GM23338 (cell line): ENCODE results near the gene GPC2. TPM values are rescaled to one million over a fixed set of nuclear protein-coding genes. Genes with fewer than 3 reads are reported as not detected.

Experiments
- ATAC-seq: fragments of 200-7000 bp; cut with Tn5 transposase; 3 replicates; pipeline ENCODE4 v1.9.1; 2020
- DNase-seq: peaks from one replicate; pipeline ENCODE4 v3.0.0-alpha.2; 2015; ENCODE audit warnings: low spot score
- H2AFZ ChIP-seq: fragments of 200-600 bp; sonication (generic); 2 replicates; pipeline ENCODE4 v1.8.0; 2016; ENCODE audit warnings: antibody characterized with exemption, mild to moderate bottlenecking, moderate library complexity
- H3F3A ChIP-seq: fragments of 200-600 bp; sonication (generic); replicated peaks from 2 replicates; pipeline ENCODE4 v1.8.0; 2017; ENCODE audit warnings: antibody characterized with exemption, mixed run types, low read depth
- H3K27ac ChIP-seq: fragments of 200-600 bp; sonication (generic); 2 replicates; pipeline ENCODE4 v1.6.1; 2016; ENCODE audit warnings: low read depth
- H3K27me3 ChIP-seq: fragments of 200-600 bp; sonication (generic); 2 replicates; pipeline ENCODE4 v1.8.0; 2016; ENCODE audit warnings: mild to moderate bottlenecking, mixed run types, moderate library complexity; ENCODE audit not compliant: insufficient read depth
- H3K36me3 ChIP-seq: fragments of 200-600 bp; sonication (generic); 2 replicates; pipeline ENCODE4 v1.8.0; 2016; ENCODE audit warnings: mild to moderate bottlenecking; ENCODE audit not compliant: insufficient read depth
- H3K4me1 ChIP-seq: fragments of 200-600 bp; sonication (generic); 2 replicates; pipeline ENCODE4 v1.8.0; 2016; ENCODE audit warnings: mild to moderate bottlenecking, moderate library complexity; ENCODE audit not compliant: insufficient read depth
- H3K4me2 ChIP-seq: fragments of 200-600 bp; sonication (generic); 2 replicates; pipeline ENCODE4 v1.7.1; 2017; ENCODE audit warnings: mixed run types
- H3K4me3 ChIP-seq: fragments of 200-600 bp; sonication (generic); 2 replicates; pipeline ENCODE4 v1.6.1; 2016; ENCODE audit warnings: mixed run types
- H3K79me2 ChIP-seq: fragments of 200-600 bp; sonication (generic); replicated peaks from 2 replicates; pipeline ENCODE4 v1.8.0; 2017; ENCODE audit warnings: mild to moderate bottlenecking; ENCODE audit not compliant: insufficient read depth
- H3K9me2 ChIP-seq: fragments of 200-600 bp; sonication (generic); 2 replicates; pipeline ENCODE4 v1.8.0; 2017; ENCODE audit not compliant: insufficient read depth
- H4K20me1 ChIP-seq: fragments of 200-600 bp; sonication (generic); replicated peaks from 2 replicates; pipeline ENCODE4 v1.8.0; 2017; ENCODE audit warnings: mild to moderate bottlenecking; ENCODE audit not compliant: insufficient read depth
- H3K27ac Mint-ChIP-seq: 2 replicates; pipeline ENCODE4 v1.8.0; 2020; ENCODE audit warnings: inconsistent platforms, mild to moderate bottlenecking, moderate library complexity, mixed read lengths
- H3K27me3 Mint-ChIP-seq: 3 replicates; pipeline ENCODE4 v1.8.0; 2022; ENCODE audit warnings: low read depth, mild to moderate bottlenecking, moderate library complexity, mixed read lengths, inconsistent platforms; ENCODE audit not compliant: insufficient read depth, poor library complexity
- H3K36me3 Mint-ChIP-seq: 3 replicates; pipeline ENCODE4 v1.8.0; 2021; ENCODE audit warnings: low read depth, mild to moderate bottlenecking, inconsistent platforms, moderate library complexity, mixed read lengths
- H3K4me1 Mint-ChIP-seq: 3 replicates; pipeline ENCODE4 v1.8.0; 2020; ENCODE audit warnings: mild to moderate bottlenecking, inconsistent platforms, mixed read lengths
- H3K4me3 Mint-ChIP-seq: 3 replicates; pipeline ENCODE4 v1.8.0; 2021; ENCODE audit warnings: moderate library complexity, mild to moderate bottlenecking, inconsistent platforms, mixed read lengths
- H3K9me3 Mint-ChIP-seq: 3 replicates; pipeline ENCODE4 v1.8.0; 2020; ENCODE audit warnings: moderate library complexity, mild to moderate bottlenecking, inconsistent platforms, mixed read lengths
- EZH2 ChIP-seq: fragments of 200-600 bp; sonication (generic); IDR thresholded peaks from one replicate; pipeline ENCODE4 v1.8.0; 2017; ENCODE audit warnings: antibody characterized with exemption, mild to moderate bottlenecking, low read depth; ENCODE audit not compliant: unreplicated experiment
- JUNB ChIP-seq: IDR thresholded peaks from one replicate; pipeline ENCODE4 v1.6.1; 2016; ENCODE audit warnings: antibody characterized with exemption; ENCODE audit not compliant: unreplicated experiment
- POLR2AphosphoS5 ChIP-seq: IDR thresholded peaks from 2 replicates; pipeline ENCODE4 v1.6.1; 2016; ENCODE audit warnings: antibody characterized with exemption, low read depth
- polyA plus RNA-seq: library from polyadenylated mRNA; unstranded; fragments of >200 nt; fragmentation: Nextera tagmentation; extraction: Ambion mirVana; gene quantifications from 2 replicates; pipeline ENCODE4 v1.2.1, GENCODE V29; 2016
- total RNA-seq: library from RNA; depleted of rRNA; stranded (reverse); fragments of >200 nt; shearing (Covaris generic); gene quantifications from 2 replicates; pipeline ENCODE4 v1.2.3, GENCODE V29; 2014
- TF ChIP-seq, protein P1 (sequence below), 2 experiments: fragments of 200-600 bp in 1 of 2; sonication (generic) in 1 of 2; conservative IDR thresholded peaks; 2 replicates each; pipeline versions ENCODE4 v1.5.1 to v1.6.1; 2016 to 2017; ENCODE audit warnings: antibody characterized with exemption in 2 of 2, low read depth in 2 of 2, mild to moderate bottlenecking in 2 of 2, moderate library complexity in 1 of 2
- TF ChIP-seq, protein P2 (sequence below): fragments of 250-450 bp; sonication (Bioruptor Pico); IDR thresholded peaks from 2 replicates; pipeline ENCODE4 v1.5.0; 2020; ENCODE audit warnings: mild to moderate bottlenecking, moderate library complexity

The GPC2 gene
- total and polyA plus RNA-seq, 2 experiments from 2014 or later: 10.7 to 48.8 TPM

DNA sequence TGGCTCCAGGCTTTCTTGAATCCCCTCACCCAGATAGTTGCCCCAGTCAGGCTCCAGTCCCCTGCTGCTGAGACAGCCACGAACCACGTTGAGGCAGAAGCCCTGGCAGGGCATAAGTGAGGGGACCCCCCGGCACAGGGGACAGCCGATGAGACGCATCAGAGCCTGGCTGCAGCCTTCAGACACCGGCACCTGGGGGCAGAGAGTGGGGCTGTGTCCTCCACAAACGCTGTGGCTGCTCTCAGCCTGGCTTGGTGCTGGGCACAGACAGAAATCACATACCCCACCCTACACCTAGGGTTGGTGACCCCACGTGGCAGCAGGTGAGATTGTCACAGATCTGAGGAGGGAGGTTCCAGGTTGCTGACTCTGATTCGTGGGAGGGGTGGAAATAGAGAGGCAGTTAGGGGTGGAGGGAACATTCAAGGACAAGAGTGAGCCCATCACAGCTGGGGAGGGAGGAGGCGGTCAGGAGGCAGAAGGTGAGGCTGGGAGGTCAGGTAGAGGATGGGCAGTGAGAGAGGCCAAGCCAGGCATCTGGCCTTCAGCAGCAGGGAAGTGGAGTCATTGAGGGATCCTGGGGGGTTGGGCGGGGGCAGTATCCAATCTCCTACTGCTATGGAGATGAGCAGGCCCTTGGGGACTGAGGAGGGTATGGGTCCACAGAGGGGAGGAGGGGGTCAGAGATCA is 3.2 kb downstream of the GPC2 start:
- peaks cover 13% of the 10 kb centered on the region for H3K27me3 ChIP-seq
- DNase-seq: no peak
- H3K4me3 ChIP-seq: no peak overlapping the region
- TF ChIP-seq EZH2 (no peak), JUNB (no peak)
- TF ChIP-seq, protein P1, sequence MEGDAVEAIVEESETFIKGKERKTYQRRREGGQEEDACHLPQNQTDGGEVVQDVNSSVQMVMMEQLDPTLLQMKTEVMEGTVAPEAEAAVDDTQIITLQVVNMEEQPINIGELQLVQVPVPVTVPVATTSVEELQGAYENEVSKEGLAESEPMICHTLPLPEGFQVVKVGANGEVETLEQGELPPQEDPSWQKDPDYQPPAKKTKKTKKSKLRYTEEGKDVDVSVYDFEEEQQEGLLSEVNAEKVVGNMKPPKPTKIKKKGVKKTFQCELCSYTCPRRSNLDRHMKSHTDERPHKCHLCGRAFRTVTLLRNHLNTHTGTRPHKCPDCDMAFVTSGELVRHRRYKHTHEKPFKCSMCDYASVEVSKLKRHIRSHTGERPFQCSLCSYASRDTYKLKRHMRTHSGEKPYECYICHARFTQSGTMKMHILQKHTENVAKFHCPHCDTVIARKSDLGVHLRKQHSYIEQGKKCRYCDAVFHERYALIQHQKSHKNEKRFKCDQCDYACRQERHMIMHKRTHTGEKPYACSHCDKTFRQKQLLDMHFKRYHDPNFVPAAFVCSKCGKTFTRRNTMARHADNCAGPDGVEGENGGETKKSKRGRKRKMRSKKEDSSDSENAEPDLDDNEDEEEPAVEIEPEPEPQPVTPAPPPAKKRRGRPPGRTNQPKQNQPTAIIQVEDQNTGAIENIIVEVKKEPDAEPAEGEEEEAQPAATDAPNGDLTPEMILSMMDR (conservative IDR thresholded peaks at IDR 0.05; ENCODE audit: low read depth in 2 of 2): peak in 1 of 2 experiments; percentile 13; a peak in 1 of 4 replicates
- peaks cover 33% of the 10 kb centered on the region for H3K27me3 Mint-ChIP-seq
- H3K4me2 ChIP-seq: no peak overlapping the region
- no peaks in the 10 kb centered on the region; the same call in 1 of the 2 replicates for H3K9me2 ChIP-seq
- peaks cover 4% of the 10 kb centered on the region; the same call in 1 of the 2 replicates for H3K36me3 ChIP-seq
- H3K9me3 Mint-ChIP-seq: no peaks in the 10 kb centered on the region; the same call in 2 of the 3 replicates
- H2AFZ ChIP-seq: no peak overlapping the region
- no peak overlapping the region for H3K27ac ChIP-seq
- H4K20me1 ChIP-seq: peaks cover 7% of the 10 kb centered on the region; the same call in 1 of the 2 replicates
- H3K36me3 Mint-ChIP-seq: peaks cover 24% of the 10 kb centered on the region
- H3K4me3 Mint-ChIP-seq: no peak overlapping the region
- peaks cover 26% of the 10 kb centered on the region for H3K4me1 ChIP-seq
- H3F3A ChIP-seq: peaks cover 18% of the 10 kb centered on the region
- H3K4me1 Mint-ChIP-seq: peaks cover 40% of the 10 kb centered on the region
- peaks cover 12% of the 10 kb centered on the region for H3K79me2 ChIP-seq
- H3K27ac Mint-ChIP-seq: no peak overlapping the region
- ATAC-seq: no peak

- peaks cover 24% of the 10 kb centered on the region for H3K36me3 Mint-ChIP-seq
- Histone ChIP-seq H3K4me1 (peaks cover 39% of the 10 kb centered on the region), H3K4me2 (peak overlapping the region; percentile 90), H3K27ac (no peak overlapping the region), H2AFZ (no peak overlapping the region), H3K36me3 (peaks cover 4% of the 10 kb centered on the region; the same call in 1 of the 2 replicates), H4K20me1 (peaks cover 7% of the 10 kb centered on the region; the same call in 1 of the 2 replicates), H3K4me3 (peak overlapping the region; percentile 73), H3K27me3 (peaks cover 10% of the 10 kb centered on the region; the same call in 1 of the 2 replicates), H3F3A (peaks cover 28% of the 10 kb centered on the region), H3K79me2 (peaks cover 12% of the 10 kb centered on the region), H3K9me2 (no peaks in the 10 kb centered on the region)
- TF ChIP-seq, protein P2, sequence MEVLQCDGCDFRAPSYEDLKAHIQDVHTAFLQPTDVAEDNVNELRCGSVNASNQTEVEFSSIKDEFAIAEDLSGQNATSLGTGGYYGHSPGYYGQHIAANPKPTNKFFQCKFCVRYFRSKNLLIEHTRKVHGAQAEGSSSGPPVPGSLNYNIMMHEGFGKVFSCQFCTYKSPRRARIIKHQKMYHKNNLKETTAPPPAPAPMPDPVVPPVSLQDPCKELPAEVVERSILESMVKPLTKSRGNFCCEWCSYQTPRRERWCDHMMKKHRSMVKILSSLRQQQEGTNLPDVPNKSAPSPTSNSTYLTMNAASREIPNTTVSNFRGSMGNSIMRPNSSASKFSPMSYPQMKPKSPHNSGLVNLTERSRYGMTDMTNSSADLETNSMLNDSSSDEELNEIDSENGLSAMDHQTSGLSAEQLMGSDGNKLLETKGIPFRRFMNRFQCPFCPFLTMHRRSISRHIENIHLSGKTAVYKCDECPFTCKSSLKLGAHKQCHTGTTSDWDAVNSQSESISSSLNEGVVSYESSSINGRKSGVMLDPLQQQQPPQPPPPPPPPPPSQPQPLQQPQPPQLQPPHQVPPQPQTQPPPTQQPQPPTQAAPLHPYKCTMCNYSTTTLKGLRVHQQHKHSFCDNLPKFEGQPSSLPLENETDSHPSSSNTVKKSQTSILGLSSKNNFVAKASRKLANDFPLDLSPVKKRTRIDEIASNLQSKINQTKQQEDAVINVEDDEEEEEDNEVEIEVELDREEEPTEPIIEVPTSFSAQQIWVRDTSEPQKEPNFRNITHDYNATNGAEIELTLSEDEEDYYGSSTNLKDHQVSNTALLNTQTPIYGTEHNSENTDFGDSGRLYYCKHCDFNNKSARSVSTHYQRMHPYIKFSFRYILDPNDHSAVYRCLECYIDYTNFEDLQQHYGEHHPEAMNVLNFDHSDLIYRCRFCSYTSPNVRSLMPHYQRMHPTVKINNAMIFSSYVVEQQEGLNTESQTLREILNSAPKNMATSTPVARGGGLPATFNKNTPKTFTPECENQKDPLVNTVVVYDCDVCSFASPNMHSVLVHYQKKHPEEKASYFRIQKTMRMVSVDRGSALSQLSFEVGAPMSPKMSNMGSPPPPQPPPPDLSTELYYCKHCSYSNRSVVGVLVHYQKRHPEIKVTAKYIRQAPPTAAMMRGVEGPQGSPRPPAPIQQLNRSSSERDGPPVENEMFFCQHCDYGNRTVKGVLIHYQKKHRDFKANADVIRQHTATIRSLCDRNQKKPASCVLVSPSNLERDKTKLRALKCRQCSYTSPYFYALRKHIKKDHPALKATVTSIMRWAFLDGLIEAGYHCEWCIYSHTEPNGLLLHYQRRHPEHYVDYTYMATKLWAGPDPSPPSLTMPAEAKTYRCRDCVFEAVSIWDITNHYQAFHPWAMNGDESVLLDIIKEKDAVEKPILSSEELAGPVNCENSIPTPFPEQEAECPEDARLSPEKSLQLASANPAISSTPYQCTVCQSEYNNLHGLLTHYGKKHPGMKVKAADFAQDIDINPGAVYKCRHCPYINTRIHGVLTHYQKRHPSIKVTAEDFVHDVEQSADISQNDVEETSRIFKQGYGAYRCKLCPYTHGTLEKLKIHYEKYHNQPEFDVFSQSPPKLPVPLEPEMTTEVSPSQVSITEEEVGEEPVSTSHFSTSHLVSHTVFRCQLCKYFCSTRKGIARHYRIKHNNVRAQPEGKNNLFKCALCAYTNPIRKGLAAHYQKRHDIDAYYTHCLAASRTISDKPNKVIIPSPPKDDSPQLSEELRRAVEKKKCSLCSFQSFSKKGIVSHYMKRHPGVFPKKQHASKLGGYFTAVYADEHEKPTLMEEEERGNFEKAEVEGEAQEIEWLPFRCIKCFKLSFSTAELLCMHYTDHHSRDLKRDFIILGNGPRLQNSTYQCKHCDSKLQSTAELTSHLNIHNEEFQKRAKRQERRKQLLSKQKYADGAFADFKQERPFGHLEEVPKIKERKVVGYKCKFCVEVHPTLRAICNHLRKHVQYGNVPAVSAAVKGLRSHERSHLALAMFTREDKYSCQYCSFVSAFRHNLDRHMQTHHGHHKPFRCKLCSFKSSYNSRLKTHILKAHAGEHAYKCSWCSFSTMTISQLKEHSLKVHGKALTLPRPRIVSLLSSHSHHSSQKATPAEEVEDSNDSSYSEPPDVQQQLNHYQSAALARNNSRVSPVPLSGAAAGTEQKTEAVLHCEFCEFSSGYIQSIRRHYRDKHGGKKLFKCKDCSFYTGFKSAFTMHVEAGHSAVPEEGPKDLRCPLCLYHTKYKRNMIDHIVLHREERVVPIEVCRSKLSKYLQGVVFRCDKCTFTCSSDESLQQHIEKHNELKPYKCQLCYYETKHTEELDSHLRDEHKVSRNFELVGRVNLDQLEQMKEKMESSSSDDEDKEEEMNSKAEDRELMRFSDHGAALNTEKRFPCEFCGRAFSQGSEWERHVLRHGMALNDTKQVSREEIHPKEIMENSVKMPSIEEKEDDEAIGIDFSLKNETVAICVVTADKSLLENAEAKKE (CRISPR knock-in tag): no peak
- 0 out of 2 replicates have a peak, but pooled peaks have one; percentile 28 for TF ChIP-seq POLR2AphosphoS5
- H3K4me1 Mint-ChIP-seq: peaks cover 58% of the 10 kb centered on the region
- peak; percentile 23 for ATAC-seq
- peaks cover 35% of the 10 kb centered on the region for H3K27me3 Mint-ChIP-seq
- H3K27ac Mint-ChIP-seq: 0 out of 2 replicates have a peak overlapping the region, but pooled peaks have one; percentile 63
- peak overlapping the region; percentile 75 for H3K4me3 Mint-ChIP-seq
- DNase-seq: peak; percentile 73
- no peaks in the 10 kb centered on the region; the same call in 2 of the 3 replicates for H3K9me3 Mint-ChIP-seq
Observed at GRCh38 chr7:100171840-100172239, 5.3 kb downstream of the GPC2 start.
